Activated CD8-positive, alpha-beta memory T cell treated with anti-CD3 and anti-CD28 coated beads, Interleukin-2, amount 50 U/mL, for 24 hours (primary cell): ENCODE data around the gene JAKMIP2.
"Not testable (repeated sequence)": the region's sequence is repeated elsewhere in the genome, so short reads cannot be mapped to it uniquely, and the experiment has no call there.

Experiments
- DNase-seq: peaks from one replicate; pipeline ENCODE4 v3.0.0-alpha.2; 2020; ENCODE audit errors: extremely low read depth

The JAKMIP2 gene

DNA sequence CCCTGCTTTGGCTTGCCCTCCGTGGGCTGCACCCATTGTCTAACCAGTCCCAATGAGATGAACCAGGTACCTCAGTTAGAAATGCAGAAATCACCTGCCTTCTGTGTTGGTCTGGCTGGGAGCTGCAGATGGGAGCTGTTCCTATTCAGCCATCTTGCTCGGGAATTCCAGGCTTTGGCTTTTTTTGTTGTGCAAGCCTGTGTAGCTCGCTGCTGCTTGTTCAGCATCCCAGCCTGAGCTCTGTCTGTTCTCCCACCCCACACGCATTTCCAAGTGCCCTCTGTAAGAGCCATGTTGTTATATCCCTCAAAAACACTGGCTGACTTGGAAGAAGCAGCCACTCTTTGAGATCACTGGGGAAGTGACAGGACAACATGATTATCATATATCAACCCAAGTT is 171.0 kb downstream of the JAKMIP2 start:
- DNase-seq: no peak

DNA sequence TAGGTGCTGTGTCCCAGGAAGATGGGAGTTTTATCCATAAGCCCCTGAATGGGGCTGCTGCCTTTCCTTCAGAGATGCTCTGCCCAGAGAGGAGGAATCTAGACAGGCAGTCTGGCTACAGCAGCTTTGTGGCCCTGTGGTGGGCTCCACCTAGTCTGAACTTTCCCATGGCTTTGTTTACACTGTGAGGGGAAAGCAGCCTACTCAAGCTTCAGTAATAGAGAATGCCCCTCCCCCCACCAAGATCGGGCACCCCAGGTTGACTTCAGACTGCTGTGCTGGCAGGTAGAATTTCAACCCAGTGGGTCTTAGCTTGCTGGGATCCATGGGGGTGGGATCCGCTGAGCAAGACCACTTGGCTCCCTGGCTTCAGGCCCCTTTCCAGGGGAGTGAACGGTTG is 171.7 kb downstream of the JAKMIP2 start:
- no peak for DNase-seq

DNA sequence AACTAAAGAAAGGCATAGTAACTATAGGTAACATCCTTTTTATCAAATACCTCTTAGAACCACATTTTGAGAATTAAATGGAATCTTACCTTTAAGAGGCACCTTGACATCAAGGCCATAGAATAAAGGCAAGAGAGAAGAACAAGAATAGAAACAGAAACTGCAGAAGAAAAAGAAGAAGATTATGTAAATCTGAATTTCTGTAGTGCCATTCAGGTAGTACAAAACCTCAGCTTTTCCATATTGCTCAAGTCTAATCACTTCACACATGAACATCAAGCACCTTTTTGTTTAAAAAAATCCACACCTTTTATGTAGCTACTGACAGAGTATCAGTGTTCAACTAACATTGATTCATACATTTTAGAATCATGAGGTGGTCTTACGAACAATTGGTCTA is 180.9 kb downstream of the JAKMIP2 start:
- no peak for DNase-seq

DNA sequence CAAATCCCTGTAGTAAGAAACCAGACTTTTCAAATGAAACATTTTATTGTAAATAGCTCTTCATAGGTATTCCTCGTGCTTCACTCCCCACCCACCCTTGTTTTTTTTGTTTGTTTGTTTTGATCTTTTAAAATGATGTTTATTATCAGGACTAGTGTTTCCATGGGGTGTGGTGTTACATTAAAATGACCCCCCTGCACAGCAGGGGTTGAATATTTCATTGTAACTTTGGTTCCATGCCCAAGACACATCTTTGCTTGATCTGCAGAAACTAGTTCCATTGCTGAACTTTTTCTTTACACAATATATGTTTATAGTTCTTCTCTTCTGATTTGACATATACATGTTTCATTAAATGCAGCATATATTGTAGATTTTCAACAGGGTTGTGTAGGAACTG is 191.4 kb downstream of the JAKMIP2 start:
- no peak for DNase-seq

GRCh38 chr5:147590096-147590495 is 192.4 kb downstream of the JAKMIP2 start:
- DNase-seq: no peak

GRCh38 chr5:147586832-147587231 is 195.7 kb downstream of the JAKMIP2 start:
- DNase-seq: no peak

GRCh38 chr5:147586221-147586620 is 196.3 kb downstream of the JAKMIP2 start:
- no peak for DNase-seq

DNA sequence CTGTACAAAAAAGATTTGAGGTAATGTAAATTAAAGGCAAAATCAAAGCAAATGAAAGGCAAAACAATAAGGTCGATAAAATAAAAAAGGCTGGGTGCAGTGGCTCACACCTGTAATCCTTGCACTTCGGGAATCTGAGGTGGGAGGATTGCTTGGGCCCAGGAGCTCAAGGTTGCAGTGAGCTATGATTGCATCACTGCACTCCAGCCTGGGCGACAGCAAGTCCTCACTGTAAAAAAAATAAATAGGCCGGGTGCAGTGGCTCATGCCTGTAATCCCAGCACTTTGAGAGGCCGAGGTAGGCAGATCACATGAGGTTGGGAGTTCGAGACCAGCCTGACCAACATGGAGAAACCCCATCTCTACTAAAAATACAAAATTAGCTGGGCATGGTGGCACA is 200.3 kb downstream of the JAKMIP2 start:
- DNase-seq: not testable (repeated sequence)

DNA sequence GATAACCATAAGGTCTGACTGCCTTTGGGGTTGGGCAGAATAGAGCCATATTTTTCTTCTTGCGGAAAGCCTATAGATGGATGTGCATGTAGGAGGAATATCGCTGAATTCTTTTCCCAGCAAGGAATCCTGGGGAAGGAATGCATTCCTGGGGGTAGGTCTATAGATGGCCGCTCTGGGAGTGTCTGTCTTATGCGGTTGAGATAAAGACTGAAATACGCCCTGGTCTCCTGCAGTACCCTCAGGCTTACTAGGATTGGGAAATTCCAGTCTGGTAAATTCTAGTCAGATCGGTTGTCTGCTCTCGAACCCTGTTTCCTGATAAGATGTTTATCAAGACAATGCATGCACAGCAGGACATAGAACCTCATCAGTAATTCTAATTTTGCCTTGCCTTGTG is 202.1 kb downstream of the JAKMIP2 start:
- DNase-seq: not testable (repeated sequence)

DNA sequence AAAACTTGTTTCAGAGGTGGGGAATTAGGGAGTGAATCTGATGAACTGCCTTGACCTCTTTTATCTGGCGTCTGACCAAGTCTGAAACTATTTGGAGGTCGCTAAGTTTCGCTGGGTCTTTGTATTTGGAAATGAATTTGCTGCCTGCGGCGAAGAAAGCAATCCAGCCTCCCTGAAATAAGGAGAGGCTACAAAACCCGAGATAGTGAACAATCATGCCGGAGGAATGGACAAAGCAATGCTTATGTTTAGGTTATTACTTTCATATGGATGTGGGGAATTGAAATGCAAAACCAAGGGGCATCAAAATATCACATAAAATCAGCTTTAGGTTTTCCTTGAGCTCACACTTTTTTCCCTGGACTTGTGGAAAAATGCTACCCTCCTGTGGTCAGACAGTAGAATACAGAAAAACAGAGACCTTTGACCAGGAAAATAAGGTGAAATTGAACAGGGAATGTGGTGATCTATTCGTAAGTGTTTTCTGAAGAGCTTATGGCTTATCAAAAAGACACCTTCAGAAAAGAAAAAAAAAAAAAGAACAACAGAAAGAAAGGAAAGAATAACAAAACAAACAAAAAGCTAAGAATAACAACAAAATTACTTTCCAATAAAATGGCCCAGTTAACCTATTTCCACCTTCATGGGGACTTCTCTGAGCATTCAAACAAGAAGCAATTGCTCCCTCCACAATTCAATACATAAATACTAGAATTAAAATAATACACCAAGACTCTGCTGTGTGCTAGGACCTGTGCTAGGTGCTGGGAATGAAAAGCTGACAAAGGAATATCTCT is 204.1 kb downstream of the JAKMIP2 start:
- no peak for DNase-seq

- no peak for DNase-seq
Measured at GRCh38 chr5:147576646-147577535, 205.6 kb downstream of the JAKMIP2 start.

DNA sequence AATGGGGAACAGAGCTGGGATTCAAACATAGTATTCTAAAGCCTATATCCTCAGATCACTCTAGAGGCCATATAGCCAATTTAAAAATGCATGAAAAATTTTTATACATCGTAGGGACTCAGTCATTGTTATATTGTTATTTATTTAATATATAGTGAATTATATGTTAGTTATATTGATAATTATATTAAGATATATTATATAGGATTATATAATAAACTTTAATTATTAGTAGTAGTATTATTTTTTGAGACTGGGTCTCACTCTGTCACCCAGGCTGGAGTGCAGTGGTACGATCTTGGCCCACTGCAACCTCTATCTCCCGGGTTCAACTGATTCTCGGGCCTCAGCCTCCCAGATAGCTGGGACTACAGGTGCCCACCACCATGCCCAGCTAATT is 206.9 kb downstream of the JAKMIP2 start:
- no peak for DNase-seq

GRCh38 chr5:147573211-147573610 is 209.3 kb downstream of the JAKMIP2 start:
- no peak for DNase-seq

DNA sequence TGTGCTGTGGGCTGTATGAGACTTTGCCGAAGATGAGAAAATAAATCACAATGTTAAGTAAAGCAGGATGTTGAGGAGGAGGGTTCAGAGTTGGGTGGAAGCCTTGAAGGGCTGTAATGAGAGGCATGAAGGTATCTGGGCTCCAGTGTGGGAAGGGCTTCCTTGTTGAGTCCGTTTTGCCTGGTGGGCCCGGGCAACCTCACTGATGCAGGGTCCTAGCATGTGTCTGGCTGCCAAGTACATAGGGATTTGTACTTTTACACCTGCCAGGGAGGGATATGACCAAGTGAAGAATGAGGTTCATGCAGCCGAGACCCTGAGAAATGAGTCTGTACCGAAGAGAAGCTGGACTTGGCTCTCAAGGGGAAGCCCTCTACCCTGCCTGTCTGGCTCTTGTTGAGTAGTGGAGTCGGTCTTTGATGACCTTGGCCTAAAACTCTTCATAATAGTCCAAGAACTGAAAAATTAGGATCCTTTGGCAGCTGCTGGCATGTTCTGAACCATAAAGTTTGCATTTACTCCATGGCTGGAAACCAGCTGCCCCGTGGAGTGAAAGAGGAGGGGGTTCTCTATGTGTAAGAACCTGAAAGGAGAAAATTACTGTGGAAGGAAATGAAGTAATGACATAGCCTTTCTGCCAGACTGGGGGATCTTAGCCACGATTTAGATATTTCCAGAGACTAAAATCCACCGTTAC is 213.7 kb downstream of the JAKMIP2 start:
- DNase-seq: no peak

- no peak for DNase-seq
Measured at GRCh38 chr5:147567917-147568598, 214.5 kb downstream of the JAKMIP2 start.

GRCh38 chr5:147565524-147565923 is 217.0 kb downstream of the JAKMIP2 start:
- no peak for DNase-seq

GRCh38 chr5:147564124-147564486 is 218.4 kb downstream of the JAKMIP2 start:
- DNase-seq: no peak

DNA sequence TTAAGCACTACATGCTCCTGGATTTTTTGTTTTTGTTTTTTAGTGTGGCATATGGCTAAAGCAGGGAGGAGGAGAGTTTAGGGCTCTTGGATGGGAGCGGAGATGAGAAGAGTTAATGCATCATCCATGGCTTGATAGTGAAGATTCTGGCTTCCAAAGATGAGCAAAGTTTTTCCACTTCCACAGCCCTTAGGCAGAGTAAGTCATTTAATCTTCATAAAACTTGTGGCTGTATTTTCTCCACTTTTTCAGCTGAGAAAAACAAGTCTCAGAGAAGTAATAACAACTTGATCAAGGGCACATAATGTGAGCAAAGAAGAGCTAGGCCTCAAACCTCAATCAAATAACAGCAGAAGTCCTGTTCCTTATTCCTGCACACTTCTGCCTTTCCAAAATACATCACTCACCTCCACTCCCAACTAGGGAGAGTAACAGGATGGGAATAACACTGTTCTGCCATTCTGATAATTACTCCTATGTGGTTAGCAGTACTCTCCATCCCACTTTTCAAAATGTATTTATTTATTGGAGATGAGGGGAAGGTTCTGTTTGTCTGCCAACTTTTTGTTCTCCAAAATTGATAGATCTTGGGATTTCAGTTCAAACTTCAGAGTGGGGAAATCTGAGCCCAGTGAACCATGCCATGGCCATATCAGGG is 218.9 kb downstream of the JAKMIP2 start:
- DNase-seq: no peak

- DNase-seq: no peak
Measured at GRCh38 chr5:147561435-147561834, 221.1 kb downstream of the JAKMIP2 start.

- DNase-seq: no peak
Measured at GRCh38 chr5:147560718-147561331, 221.7 kb downstream of the JAKMIP2 start.

DNA sequence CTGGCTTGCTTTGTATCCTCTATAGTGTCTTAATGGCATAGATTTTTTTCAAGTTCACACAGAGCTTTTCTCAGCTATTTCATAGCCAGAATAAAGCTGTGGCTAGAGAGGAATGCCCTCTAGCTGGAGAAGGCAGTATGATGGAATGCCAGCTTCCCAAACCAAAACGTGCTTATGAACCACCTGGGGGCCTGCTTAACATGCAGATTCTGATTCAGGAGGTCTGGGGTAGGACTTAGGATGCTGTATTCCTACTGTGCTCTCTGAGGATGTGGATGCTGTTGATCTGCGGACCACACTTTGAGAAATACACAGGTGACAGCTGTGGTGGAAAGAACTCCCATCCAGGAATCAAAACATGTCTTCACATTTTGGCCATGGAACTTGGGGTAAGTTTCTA is 222.8 kb downstream of the JAKMIP2 start:
- DNase-seq: no peak
